Sigmoid colon (tissue), 7 donors: ENCODE results near the gene GALNT6. TPM values are rescaled to one million over a fixed set of nuclear protein-coding genes. Genes with fewer than 3 reads are reported as not detected.

Experiments
- DNase-seq: peaks from one replicate; pipeline ENCODE4 v3.0.0-alpha.2; 2019
- H3K27ac ChIP-seq, 4 donors: fragments of 200-600 bp; sonication (generic); one replicate each; pipeline ENCODE4 v1.5.1; 2016 to 2019; ENCODE audit warnings: mild to moderate bottlenecking in 1 of 4
- H3K27me3 ChIP-seq, 3 donors: fragments of 200-600 bp; sonication (generic); one replicate each; pipeline ENCODE4 v1.5.1; 2019; ENCODE audit warnings: mild to moderate bottlenecking in 1 of 3
- H3K36me3 ChIP-seq, 4 donors: fragments of 200-600 bp; sonication (generic); one replicate each; pipeline ENCODE4 v1.5.1; 2016 to 2019
- H3K4me1 ChIP-seq, 4 donors: fragments of 200-600 bp; sonication (generic); one replicate each; pipeline ENCODE4 v1.5.1; 2017 to 2019
- H3K4me3 ChIP-seq, 4 donors: fragments of 200-600 bp; sonication (generic); one replicate each; pipeline ENCODE4 v1.5.1; 2017 to 2019; ENCODE audit warnings: mild to moderate bottlenecking in 2 of 4, moderate library complexity in 1 of 4
- H3K9me3 ChIP-seq, 4 donors: fragments of 200-600 bp in 3 of 4; sonication (generic) in 3 of 4; one replicate each; pipeline versions ENCODE4 v1.5.1 to v1.6.1; 2013 to 2019
- CTCF ChIP-seq, 4 experiments: fragments of 450-650 bp in 3 of 4; fragments of 200-600 bp in 1 of 4; IDR thresholded peaks; one replicate each; pipeline ENCODE4 v1.5.1; 2016 to 2019; ENCODE audit warnings: antibody characterized with exemption in 4 of 4, mild to moderate bottlenecking in 3 of 4, moderate library complexity in 2 of 4
- EP300 ChIP-seq, 4 donors: sonication (generic); formaldehyde crosslinking; IDR thresholded peaks; one replicate each; pipeline ENCODE4 v1.6.1; 2017; ENCODE audit warnings: antibody characterized with exemption in 4 of 4
- POLR2A ChIP-seq, 2 donors: fragments of 450-650 bp; IDR thresholded peaks; one replicate each; pipeline ENCODE4 v1.6.1; 2016; ENCODE audit warnings: antibody characterized with exemption in 2 of 2, mild to moderate bottlenecking in 2 of 2, moderate library complexity in 2 of 2
- POLR2AphosphoS5 ChIP-seq, 4 donors: sonication (generic); formaldehyde crosslinking; IDR thresholded peaks; one replicate each; pipeline ENCODE4 v1.6.1; 2017; ENCODE audit warnings: antibody characterized with exemption in 4 of 4
- WGBS, 2 donors: extraction: QIAGEN DNeasy Blood & Tissue Kit; methylation state at CpG; one replicate each; pipeline ENCODE4 v1.1.7; 2013; 5-methylcytosine and 5-hydroxymethylcytosine counted together
- intact Hi-C: fragments of 100-400 bp; cut with DNase I; formaldehyde crosslinking; loops from one replicate; pipeline ENCODE4 v1.15.1; 2023
- polyA plus RNA-seq, 3 donors: library from polyadenylated mRNA; stranded (reverse); fragments of 200-250 nt; gene quantifications; one replicate each; pipeline ENCODE4 v1.2.3, GENCODE V29; 2013
- total RNA-seq, 4 donors: library from RNA; depleted of rRNA; stranded (reverse); fragments of >200 nt; gene quantifications; one replicate each; pipeline ENCODE4 v1.1.0, GENCODE V29; 2016
- donor health status: healthy with polysubstance abuse.
- donor health status: Bipolar disorder and iron deficiency.
- donor health status: healthy.

Gene GALNT6
- total and polyA plus RNA-seq, 7 donors, result 1.6 to 10.6 (median 6.6) TPM

- intact Hi-C loops, result no loop called here
- Histone ChIP-seq H3K27ac (no peak overlapping the region), H3K36me3 (no peaks in the 10 kb centered on the region), H3K9me3 (no peaks in the 10 kb centered on the region), H3K4me1 (no peaks in the 10 kb centered on the region), H3K27me3 (no peaks in the 10 kb centered on the region), H3K4me3 (no peak overlapping the region)
- 85 to 89% methylated on average over 8 of the region's 8 CpGs for WGBS, 2 donors
- TF ChIP-seq POLR2A (IDR thresholded peaks at IDR 0.05) (no peak), CTCF (IDR thresholded peaks at IDR 0.05) (no peak), EP300 (IDR thresholded peaks at IDR 0.05) (no peak), POLR2AphosphoS5 (IDR thresholded peaks at IDR 0.05) (no peak)
- DNase-seq, result no peak
These were observed 29.8 kb downstream of the GALNT6 start for GRCh38 chr12:51361161-51362016.

GRCh38 chr12:51360315-51360714 lies 30.9 kb downstream of the GALNT6 start:
- DNase-seq, result no peak
- 94 to 97% methylated on average over 2 of the region's 2 CpGs for WGBS, 2 donors
- Histone ChIP-seq H3K4me3 (no peak overlapping the region), H3K4me1 (no peaks in the 10 kb centered on the region), H3K36me3 (no peaks in the 10 kb centered on the region), H3K27me3 (no peaks in the 10 kb centered on the region), H3K27ac (no peak overlapping the region), H3K9me3 (no peaks in the 10 kb centered on the region)
- TF ChIP-seq POLR2A (IDR thresholded peaks at IDR 0.05) (no peak), CTCF (IDR thresholded peaks at IDR 0.05) (no peak), POLR2AphosphoS5 (IDR thresholded peaks at IDR 0.05) (no peak), EP300 (IDR thresholded peaks at IDR 0.05) (no peak)
- intact Hi-C loops, result no loop called here

GRCh38 chr12:51359851-51360250 lies 31.4 kb downstream of the GALNT6 start:
- TF ChIP-seq POLR2AphosphoS5 (IDR thresholded peaks at IDR 0.05), result no peak
- TF ChIP-seq EP300 (IDR thresholded peaks at IDR 0.05), result no peak
- TF ChIP-seq CTCF (IDR thresholded peaks at IDR 0.05), result no peak
- TF ChIP-seq POLR2A (IDR thresholded peaks at IDR 0.05), result no peak
- no peak overlapping the region for H3K4me3 ChIP-seq
- H3K9me3 ChIP-seq, result no peaks in the 10 kb centered on the region
- intact Hi-C loops, result no loop called here
- no peak for DNase-seq
- H3K27ac ChIP-seq, result no peak overlapping the region
- no peaks in the 10 kb centered on the region for H3K4me1 ChIP-seq
- WGBS, 2 donors, result 92 to 96% methylated on average over 4 of the region's 4 CpGs
- H3K36me3 ChIP-seq, result no peaks in the 10 kb centered on the region
- H3K27me3 ChIP-seq, result no peaks in the 10 kb centered on the region

- no peaks in the 10 kb centered on the region for H3K4me1 ChIP-seq
- DNase-seq, result no peak
- no peak overlapping the region for H3K4me3 ChIP-seq
- 94 to 95% methylated on average over 8 of the region's 8 CpGs for WGBS, 2 donors
- no peaks in the 10 kb centered on the region for H3K9me3 ChIP-seq
- intact Hi-C loops, result no loop called here
- H3K36me3 ChIP-seq, result no peaks in the 10 kb centered on the region
- no peak overlapping the region for H3K27ac ChIP-seq
- TF ChIP-seq EP300 (IDR thresholded peaks at IDR 0.05) (no peak), POLR2AphosphoS5 (IDR thresholded peaks at IDR 0.05) (no peak), CTCF (IDR thresholded peaks at IDR 0.05) (no peak), POLR2A (IDR thresholded peaks at IDR 0.05) (no peak)
- no peaks in the 10 kb centered on the region for H3K27me3 ChIP-seq
These were observed 32.7 kb downstream of the GALNT6 start for GRCh38 chr12:51358496-51358895.
